ENCODE data around the gene CTDSP1.

CTDSP1 gene

DNA sequence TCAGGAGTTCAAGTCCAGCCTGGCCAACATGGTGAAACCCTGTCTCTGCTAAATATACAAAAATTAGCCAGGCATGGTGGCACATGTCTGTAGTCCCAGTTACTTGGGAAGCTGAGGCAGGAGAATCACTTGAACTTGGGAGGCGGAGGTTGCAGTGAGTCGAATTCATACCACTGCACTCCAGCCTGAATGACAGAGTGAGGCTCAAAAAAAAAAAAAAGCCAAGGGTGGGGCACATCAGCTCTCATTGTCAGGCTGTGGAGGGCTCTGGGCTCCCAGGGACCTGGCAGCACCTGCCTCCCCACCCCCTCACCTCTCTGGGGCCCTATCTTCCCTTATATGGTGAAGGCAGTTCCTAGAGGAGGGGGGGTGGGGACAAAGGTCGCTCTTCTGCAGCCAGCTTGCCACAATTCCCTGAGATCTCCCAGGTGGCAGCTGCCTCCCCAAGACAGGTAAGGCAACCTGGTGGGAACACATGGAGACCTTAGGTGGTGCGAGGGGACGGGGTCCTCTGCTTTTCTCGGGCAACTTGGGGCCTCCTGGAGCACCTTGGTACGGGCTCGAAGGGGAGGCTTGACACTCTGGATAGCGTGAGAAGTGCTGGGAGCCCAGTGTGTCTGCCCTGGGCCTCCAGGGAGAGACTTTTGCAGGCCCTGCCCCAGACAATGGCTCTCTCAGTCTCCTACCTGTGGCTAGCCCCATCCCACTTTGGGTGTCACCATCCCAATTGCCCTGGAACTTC, 19.2 kb downstream of the CTDSP1 start, which contains the start of gene VIL1:
TSS of gene VIL1 (plus strand) at position 407 of the 742 bp plus-strand sequence. CDS start 4,656 bp downstream, outside the sequence.
- no peak within 1 kb of the TSS for H3K4me3 ChIP-seq (ENCODE audit: insufficient read length, low read depth)
- H3K9ac ChIP-seq (ENCODE audit: insufficient read length, low read depth), result no peak within 1 kb of the TSS
- peaks cover 13% of the 10 kb centered on the region for H3K4me1 ChIP-seq (ENCODE audit: insufficient read depth, insufficient read length)
- H3K27me3 ChIP-seq (ENCODE audit: insufficient read depth, insufficient read length), result no peaks in the 10 kb centered on the region
- TF ChIP-seq ZNF274 (IDR thresholded peaks at IDR 0.05; ENCODE audit: low read depth, low read length), result no peak
- TF ChIP-seq SUZ12 (IDR thresholded peaks at IDR 0.05; ENCODE audit: extremely low read depth, insufficient read depth, insufficient read length), result no peak
- no peak for TF ChIP-seq YY1 (IDR thresholded peaks at IDR 0.05; ENCODE audit: insufficient read depth, insufficient read length)
- no peaks in the 10 kb centered on the region for H3K36me3 ChIP-seq (ENCODE audit: insufficient read depth, insufficient read length, low read length)
- H3K9me3 ChIP-seq (ENCODE audit: insufficient read depth, low read length), result no peaks in the 10 kb centered on the region
- no peak for DNase-seq (ENCODE audit: low read depth, low spot score)

GRCh38 chr2:218419630-218420216, 20.1 kb downstream of the CTDSP1 start:
- Histone ChIP-seq H3K9me3 (ENCODE audit: insufficient read depth, low read length) (no peaks in the 10 kb centered on the region), H3K9ac (ENCODE audit: insufficient read length, low read depth) (no peak overlapping the region), H3K4me1 (ENCODE audit: insufficient read depth, insufficient read length) (peaks cover 13% of the 10 kb centered on the region), H3K36me3 (ENCODE audit: insufficient read depth, insufficient read length, low read length) (no peaks in the 10 kb centered on the region), H3K27me3 (ENCODE audit: insufficient read depth, insufficient read length) (no peaks in the 10 kb centered on the region), H3K4me3 (ENCODE audit: insufficient read length, low read depth) (no peak overlapping the region)
- no peak for DNase-seq (ENCODE audit: low read depth, low spot score)
- TF ChIP-seq ZNF274 (IDR thresholded peaks at IDR 0.05; ENCODE audit: low read depth, low read length), result no peak
- no peak for TF ChIP-seq SUZ12 (IDR thresholded peaks at IDR 0.05; ENCODE audit: extremely low read depth, insufficient read depth, insufficient read length)
- TF ChIP-seq YY1 (IDR thresholded peaks at IDR 0.05; ENCODE audit: insufficient read depth, insufficient read length), result no peak

DNA sequence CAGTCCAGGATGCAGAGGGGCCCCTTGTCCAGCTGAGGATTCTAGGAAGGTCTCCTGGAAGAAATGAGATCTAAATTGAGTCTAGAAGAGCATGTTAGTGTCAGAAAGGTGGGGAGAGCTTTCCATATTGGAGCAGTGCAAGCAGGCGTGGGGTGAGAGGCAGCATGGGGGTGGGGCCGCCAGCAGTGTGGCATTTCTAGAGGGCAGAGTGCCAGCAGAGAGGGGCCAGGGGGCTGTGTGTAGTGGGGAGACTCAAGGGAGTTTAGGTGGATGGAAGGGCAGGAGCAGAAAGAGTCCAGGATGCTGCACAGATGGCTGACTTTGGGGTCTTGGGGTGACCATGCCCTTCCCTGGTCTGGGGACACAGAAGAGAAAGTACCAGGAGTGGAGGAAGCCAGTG, 21.4 kb downstream of the CTDSP1 start:
- Histone ChIP-seq H3K36me3 (ENCODE audit: insufficient read depth, insufficient read length, low read length) (no peaks in the 10 kb centered on the region), H3K4me1 (ENCODE audit: insufficient read depth, insufficient read length) (peaks cover 13% of the 10 kb centered on the region), H3K4me3 (ENCODE audit: insufficient read length, low read depth) (no peak overlapping the region), H3K27me3 (ENCODE audit: insufficient read depth, insufficient read length) (no peaks in the 10 kb centered on the region), H3K9ac (ENCODE audit: insufficient read length, low read depth) (no peak overlapping the region), H3K9me3 (ENCODE audit: insufficient read depth, low read length) (no peaks in the 10 kb centered on the region)
- TF ChIP-seq ZNF274 (IDR thresholded peaks at IDR 0.05; ENCODE audit: low read depth, low read length) (no peak), YY1 (IDR thresholded peaks at IDR 0.05; ENCODE audit: insufficient read depth, insufficient read length) (no peak), SUZ12 (IDR thresholded peaks at IDR 0.05; ENCODE audit: extremely low read depth, insufficient read depth, insufficient read length) (no peak)
- no peak for DNase-seq (ENCODE audit: low read depth, low spot score)

DNA sequence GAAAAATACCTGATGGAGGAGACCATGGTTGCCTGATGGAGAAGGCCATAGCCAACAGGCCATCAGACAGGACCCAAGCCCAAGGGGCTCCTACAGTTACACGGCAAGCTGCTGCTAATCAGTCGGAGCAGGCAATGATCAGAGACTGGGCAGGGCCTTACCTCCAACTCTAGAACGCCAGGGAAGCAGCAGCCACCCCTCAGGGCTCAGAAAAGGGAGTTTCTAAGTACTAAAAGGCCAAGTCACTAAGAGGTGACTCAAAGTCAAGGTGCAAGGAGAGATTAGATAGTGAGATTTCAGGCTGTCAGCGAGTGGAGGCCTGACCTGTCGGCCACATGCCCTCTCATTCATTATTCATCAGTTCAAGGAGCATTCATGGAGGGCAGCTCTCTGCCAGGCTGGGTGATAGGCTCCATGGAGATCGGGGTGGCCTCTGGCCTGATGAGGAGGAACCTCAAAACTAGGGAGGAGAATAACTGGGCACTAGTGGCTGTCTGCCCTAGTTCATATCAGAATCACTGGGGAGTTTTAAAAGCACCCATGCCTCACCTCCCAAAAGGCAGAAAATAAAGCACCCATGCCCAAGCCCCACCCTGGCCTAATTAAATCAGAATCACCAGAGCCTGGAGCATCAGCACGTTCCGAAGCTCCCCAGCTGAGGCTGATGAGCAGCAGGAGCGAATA, 22.9 kb downstream of the CTDSP1 start:
- Histone ChIP-seq H3K4me3 (ENCODE audit: insufficient read length, low read depth) (no peak overlapping the region), H3K27me3 (ENCODE audit: insufficient read depth, insufficient read length) (no peaks in the 10 kb centered on the region), H3K4me1 (ENCODE audit: insufficient read depth, insufficient read length) (peaks cover 13% of the 10 kb centered on the region), H3K36me3 (ENCODE audit: insufficient read depth, insufficient read length, low read length) (no peaks in the 10 kb centered on the region), H3K9me3 (ENCODE audit: insufficient read depth, low read length) (no peaks in the 10 kb centered on the region), H3K9ac (ENCODE audit: insufficient read length, low read depth) (no peak overlapping the region)
- no peak for TF ChIP-seq SUZ12 (IDR thresholded peaks at IDR 0.05; ENCODE audit: extremely low read depth, insufficient read depth, insufficient read length)
- no peak for TF ChIP-seq YY1 (IDR thresholded peaks at IDR 0.05; ENCODE audit: insufficient read depth, insufficient read length)
- no peak for TF ChIP-seq ZNF274 (IDR thresholded peaks at IDR 0.05; ENCODE audit: low read depth, low read length)
- no peak for DNase-seq (ENCODE audit: low read depth, low spot score)

DNA sequence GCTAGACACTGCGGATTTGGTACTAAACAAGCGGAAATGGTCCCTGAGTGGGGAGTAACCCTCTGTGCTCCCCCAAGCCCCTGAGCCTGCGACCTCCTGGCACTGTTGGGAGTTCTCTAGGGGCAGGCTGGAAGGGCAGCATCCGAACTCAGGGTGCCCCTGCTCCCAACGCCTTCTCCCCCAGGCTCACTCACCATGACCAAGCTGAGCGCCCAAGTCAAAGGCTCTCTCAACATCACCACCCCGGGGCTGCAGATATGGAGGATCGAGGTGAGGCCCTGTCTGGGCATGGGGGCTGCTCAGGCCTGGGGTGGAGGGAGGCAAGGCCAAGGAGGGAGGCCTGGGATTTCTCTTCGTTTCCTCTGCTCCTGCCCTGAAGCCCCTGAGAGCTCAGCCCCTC, 23.9 kb downstream of the CTDSP1 start:
- Histone ChIP-seq H3K4me1 (ENCODE audit: insufficient read depth, insufficient read length) (peaks cover 9% of the 10 kb centered on the region), H3K36me3 (ENCODE audit: insufficient read depth, insufficient read length, low read length) (no peaks in the 10 kb centered on the region), H3K4me3 (ENCODE audit: insufficient read length, low read depth) (no peak overlapping the region), H3K9ac (ENCODE audit: insufficient read length, low read depth) (no peak overlapping the region), H3K9me3 (ENCODE audit: insufficient read depth, low read length) (no peaks in the 10 kb centered on the region), H3K27me3 (ENCODE audit: insufficient read depth, insufficient read length) (no peaks in the 10 kb centered on the region)
- no peak for TF ChIP-seq YY1 (IDR thresholded peaks at IDR 0.05; ENCODE audit: insufficient read depth, insufficient read length)
- no peak for DNase-seq (ENCODE audit: low read depth, low spot score)

- no peak overlapping the region for H3K4me3 ChIP-seq (ENCODE audit: insufficient read length, low read depth)
- no peaks in the 10 kb centered on the region for H3K36me3 ChIP-seq (ENCODE audit: insufficient read depth, insufficient read length, low read length)
- TF ChIP-seq ZNF274 (IDR thresholded peaks at IDR 0.05; ENCODE audit: low read depth, low read length) (no peak), SUZ12 (IDR thresholded peaks at IDR 0.05; ENCODE audit: extremely low read depth, insufficient read depth, insufficient read length) (no peak), YY1 (IDR thresholded peaks at IDR 0.05; ENCODE audit: insufficient read depth, insufficient read length) (no peak)
- no peaks in the 10 kb centered on the region for H3K9me3 ChIP-seq (ENCODE audit: insufficient read depth, low read length)
- H3K9ac ChIP-seq (ENCODE audit: insufficient read length, low read depth), result no peak overlapping the region
- no peaks in the 10 kb centered on the region for H3K4me1 ChIP-seq (ENCODE audit: insufficient read depth, insufficient read length)
- no peaks in the 10 kb centered on the region for H3K27me3 ChIP-seq (ENCODE audit: insufficient read depth, insufficient read length)
- DNase-seq (ENCODE audit: low read depth, low spot score), result no peak
These were observed 25.9 kb downstream of the CTDSP1 start for GRCh38 chr2:218425531-218425930.

DNA sequence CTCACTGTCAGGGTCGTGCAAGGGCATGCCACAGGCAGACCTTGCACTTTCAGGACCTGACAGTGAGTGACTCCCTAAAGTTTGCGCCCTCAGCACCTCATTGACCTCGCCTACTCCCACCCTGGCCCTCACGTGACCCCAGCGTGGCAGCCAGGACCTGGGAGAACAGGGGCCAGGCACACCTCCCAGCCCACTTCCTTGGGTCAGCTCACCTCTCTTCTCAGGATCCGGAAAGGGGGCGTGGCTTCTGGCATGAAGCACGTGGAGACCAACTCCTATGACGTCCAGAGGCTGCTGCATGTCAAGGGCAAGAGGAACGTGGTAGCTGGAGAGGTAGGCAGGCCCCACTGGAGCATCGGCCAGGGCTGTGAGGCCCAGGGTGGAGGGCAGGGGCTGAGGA, 28.1 kb downstream of the CTDSP1 start:
- Histone ChIP-seq H3K4me3 (ENCODE audit: insufficient read length, low read depth) (no peak overlapping the region), H3K9me3 (ENCODE audit: insufficient read depth, low read length) (no peaks in the 10 kb centered on the region), H3K27me3 (ENCODE audit: insufficient read depth, insufficient read length) (no peaks in the 10 kb centered on the region), H3K4me1 (ENCODE audit: insufficient read depth, insufficient read length) (no peaks in the 10 kb centered on the region), H3K36me3 (ENCODE audit: insufficient read depth, insufficient read length, low read length) (no peaks in the 10 kb centered on the region), H3K9ac (ENCODE audit: insufficient read length, low read depth) (no peak overlapping the region)
- DNase-seq (ENCODE audit: low read depth, low spot score), result no peak
- TF ChIP-seq SUZ12 (IDR thresholded peaks at IDR 0.05; ENCODE audit: extremely low read depth, insufficient read depth, insufficient read length), result no peak

Measured in NT2/D1 (cell line).